ENCODE data around the gene DICER1.

The DICER1 gene

GRCh38 chr14:95111507-95112164 is 45.7 kb downstream of the DICER1 start:
- no peak overlapping the region for H3K9ac ChIP-seq (ENCODE audit: low read depth, low read length)
- H3K9me3 ChIP-seq (ENCODE audit: control insufficient read depth, insufficient read depth, low read length), result no peaks in the 10 kb centered on the region
- peaks cover 5% of the 10 kb centered on the region; the same call in 1 of the 2 replicates for H3K36me3 ChIP-seq (ENCODE audit: insufficient read depth, low read length)
- no peaks in the 10 kb centered on the region for H3K4me1 ChIP-seq (ENCODE audit: insufficient read depth, low read length)

- Histone ChIP-seq H3K9ac (ENCODE audit: low read depth, low read length) (no peak overlapping the region), H3K36me3 (ENCODE audit: insufficient read depth, low read length) (peaks cover 9% of the 10 kb centered on the region), H3K4me1 (ENCODE audit: insufficient read depth, low read length) (no peaks in the 10 kb centered on the region), H3K9me3 (ENCODE audit: control insufficient read depth, insufficient read depth, low read length) (no peaks in the 10 kb centered on the region)
Observed at GRCh38 chr14:95110178-95110577, 47.2 kb downstream of the DICER1 start.

- Histone ChIP-seq H3K4me1 (ENCODE audit: insufficient read depth, low read length) (no peaks in the 10 kb centered on the region), H3K9ac (ENCODE audit: low read depth, low read length) (no peak overlapping the region), H3K9me3 (ENCODE audit: control insufficient read depth, insufficient read depth, low read length) (no peaks in the 10 kb centered on the region), H3K36me3 (ENCODE audit: insufficient read depth, low read length) (peaks cover 16% of the 10 kb centered on the region)
Observed at GRCh38 chr14:95107711-95108110, 49.6 kb downstream of the DICER1 start.

- Histone ChIP-seq H3K4me1 (ENCODE audit: insufficient read depth, low read length) (no peaks in the 10 kb centered on the region), H3K36me3 (ENCODE audit: insufficient read depth, low read length) (peaks cover 19% of the 10 kb centered on the region), H3K9ac (ENCODE audit: low read depth, low read length) (no peak overlapping the region), H3K9me3 (ENCODE audit: control insufficient read depth, insufficient read depth, low read length) (no peaks in the 10 kb centered on the region)
Observed at GRCh38 chr14:95106971-95107370, 50.4 kb downstream of the DICER1 start.

GRCh38 chr14:95104911-95105310 is 52.4 kb downstream of the DICER1 start:
- Histone ChIP-seq H3K9me3 (ENCODE audit: control insufficient read depth, insufficient read depth, low read length) (no peaks in the 10 kb centered on the region), H3K9ac (ENCODE audit: low read depth, low read length) (no peak overlapping the region), H3K36me3 (ENCODE audit: insufficient read depth, low read length) (peaks cover 19% of the 10 kb centered on the region), H3K4me1 (ENCODE audit: insufficient read depth, low read length) (no peaks in the 10 kb centered on the region)

- H3K9me3 ChIP-seq (ENCODE audit: control insufficient read depth, insufficient read depth, low read length), result no peaks in the 10 kb centered on the region
- H3K36me3 ChIP-seq (ENCODE audit: insufficient read depth, low read length), result peaks cover 14% of the 10 kb centered on the region
- no peaks in the 10 kb centered on the region for H3K4me1 ChIP-seq (ENCODE audit: insufficient read depth, low read length)
- H3K9ac ChIP-seq (ENCODE audit: low read depth, low read length), result no peak overlapping the region
Observed at GRCh38 chr14:95102680-95103044, 54.7 kb downstream of the DICER1 start.

- Histone ChIP-seq H3K9ac (ENCODE audit: low read depth, low read length) (no peak overlapping the region), H3K9me3 (ENCODE audit: control insufficient read depth, insufficient read depth, low read length) (no peaks in the 10 kb centered on the region), H3K4me1 (ENCODE audit: insufficient read depth, low read length) (no peaks in the 10 kb centered on the region), H3K36me3 (ENCODE audit: insufficient read depth, low read length) (peaks cover 14% of the 10 kb centered on the region)
Observed at GRCh38 chr14:95101736-95102679, 55.3 kb downstream of the DICER1 start.

- H3K36me3 ChIP-seq (ENCODE audit: insufficient read depth, low read length), result peaks cover 14% of the 10 kb centered on the region
- peaks cover 10% of the 10 kb centered on the region; the same call in 1 of the 2 replicates for H3K4me1 ChIP-seq (ENCODE audit: insufficient read depth, low read length)
- no peaks in the 10 kb centered on the region for H3K9me3 ChIP-seq (ENCODE audit: control insufficient read depth, insufficient read depth, low read length)
- H3K9ac ChIP-seq (ENCODE audit: low read depth, low read length), result no peak overlapping the region
Observed at GRCh38 chr14:95098984-95099599, 58.2 kb downstream of the DICER1 start.

- Histone ChIP-seq H3K9ac (ENCODE audit: low read depth, low read length) (no peak overlapping the region), H3K9me3 (ENCODE audit: control insufficient read depth, insufficient read depth, low read length) (no peaks in the 10 kb centered on the region), H3K4me1 (ENCODE audit: insufficient read depth, low read length) (peaks cover 10% of the 10 kb centered on the region; the same call in 1 of the 2 replicates), H3K36me3 (ENCODE audit: insufficient read depth, low read length) (peaks cover 3% of the 10 kb centered on the region; the same call in 1 of the 2 replicates)
Observed at GRCh38 chr14:95097385-95097784, 59.9 kb downstream of the DICER1 start.

GRCh38 chr14:95096476-95096875 is 60.9 kb downstream of the DICER1 start:
- no peaks in the 10 kb centered on the region for H3K9me3 ChIP-seq (ENCODE audit: control insufficient read depth, insufficient read depth, low read length)
- no peak overlapping the region for H3K9ac ChIP-seq (ENCODE audit: low read depth, low read length)
- H3K36me3 ChIP-seq (ENCODE audit: insufficient read depth, low read length), result peaks cover 3% of the 10 kb centered on the region; the same call in 1 of the 2 replicates
- peaks cover 10% of the 10 kb centered on the region; the same call in 1 of the 2 replicates for H3K4me1 ChIP-seq (ENCODE audit: insufficient read depth, low read length)

GRCh38 chr14:95095996-95096395 is 61.3 kb downstream of the DICER1 start:
- peaks cover 10% of the 10 kb centered on the region; the same call in 1 of the 2 replicates for H3K4me1 ChIP-seq (ENCODE audit: insufficient read depth, low read length)
- H3K9ac ChIP-seq (ENCODE audit: low read depth, low read length), result no peak overlapping the region
- peaks cover 3% of the 10 kb centered on the region; the same call in 1 of the 2 replicates for H3K36me3 ChIP-seq (ENCODE audit: insufficient read depth, low read length)
- no peaks in the 10 kb centered on the region for H3K9me3 ChIP-seq (ENCODE audit: control insufficient read depth, insufficient read depth, low read length)

- Histone ChIP-seq H3K9me3 (ENCODE audit: control insufficient read depth, insufficient read depth, low read length) (no peaks in the 10 kb centered on the region), H3K36me3 (ENCODE audit: insufficient read depth, low read length) (peaks cover 3% of the 10 kb centered on the region; the same call in 1 of the 2 replicates), H3K4me1 (ENCODE audit: insufficient read depth, low read length) (peaks cover 10% of the 10 kb centered on the region; the same call in 1 of the 2 replicates), H3K9ac (ENCODE audit: low read depth, low read length) (no peak overlapping the region)
Observed at GRCh38 chr14:95092723-95093122, 64.6 kb downstream of the DICER1 start.

GRCh38 chr14:95091581-95091980 is 65.7 kb downstream of the DICER1 start:
- Histone ChIP-seq H3K9ac (ENCODE audit: low read depth, low read length) (no peak overlapping the region), H3K36me3 (ENCODE audit: insufficient read depth, low read length) (peaks cover 3% of the 10 kb centered on the region; the same call in 1 of the 2 replicates), H3K9me3 (ENCODE audit: control insufficient read depth, insufficient read depth, low read length) (no peaks in the 10 kb centered on the region), H3K4me1 (ENCODE audit: insufficient read depth, low read length) (peaks cover 7% of the 10 kb centered on the region; the same call in 1 of the 2 replicates)

GRCh38 chr14:95088665-95089064 is 68.7 kb downstream of the DICER1 start:
- H3K36me3 ChIP-seq (ENCODE audit: insufficient read depth, low read length), result no peaks in the 10 kb centered on the region
- H3K4me1 ChIP-seq (ENCODE audit: insufficient read depth, low read length), result no peaks in the 10 kb centered on the region
- H3K9me3 ChIP-seq (ENCODE audit: control insufficient read depth, insufficient read depth, low read length), result no peaks in the 10 kb centered on the region
- no peak overlapping the region for H3K9ac ChIP-seq (ENCODE audit: low read depth, low read length)

Data from ES-I3 (cell line).